GM12891 (cell line): ENCODE results near the gene BCAP31.

Experiments used
- POLR2A ChIP-seq: IDR thresholded peaks from 2 replicates; pipeline ENCODE4 v1.6.1; 2011; ENCODE audit warnings: low read depth, low read length, control low read depth
- POLR2AphosphoS5 ChIP-seq: IDR thresholded peaks from 2 replicates; pipeline ENCODE4 v1.6.1; 2011; ENCODE audit warnings: low read depth, low read length, control low read depth
- POU2F2 ChIP-seq: IDR thresholded peaks from 2 replicates; pipeline ENCODE4 v1.6.1; 2011; ENCODE audit warnings: low read depth, mild to moderate bottlenecking, control low read depth, low read length, moderate library complexity
- SPI1 ChIP-seq: IDR thresholded peaks from 2 replicates; pipeline ENCODE4 v1.6.1; 2011; ENCODE audit warnings: low read depth, low read length, control low read depth

GRCh38 chrX:153741446-153741845, 17.3 kb upstream of the BCAP31 start:
- TF ChIP-seq POLR2A (no peak), POLR2AphosphoS5 (no peak), POU2F2 (no peak), SPI1 (no peak)
